ENCODE measurements around the gene MFAP2.

- TF ChIP-seq EP300 (IDR thresholded peaks at IDR 0.05) (no peak), CTCF (IDR thresholded peaks at IDR 0.05) (no peak), POLR2A (IDR thresholded peaks at IDR 0.05) (no peak), POLR2AphosphoS5 (IDR thresholded peaks at IDR 0.05) (no peak)
Measured at GRCh38 chr1:16927711-16928485, 52.5 kb downstream of the MFAP2 start.
